ENCODE results near the gene HSD17B7.

DNA sequence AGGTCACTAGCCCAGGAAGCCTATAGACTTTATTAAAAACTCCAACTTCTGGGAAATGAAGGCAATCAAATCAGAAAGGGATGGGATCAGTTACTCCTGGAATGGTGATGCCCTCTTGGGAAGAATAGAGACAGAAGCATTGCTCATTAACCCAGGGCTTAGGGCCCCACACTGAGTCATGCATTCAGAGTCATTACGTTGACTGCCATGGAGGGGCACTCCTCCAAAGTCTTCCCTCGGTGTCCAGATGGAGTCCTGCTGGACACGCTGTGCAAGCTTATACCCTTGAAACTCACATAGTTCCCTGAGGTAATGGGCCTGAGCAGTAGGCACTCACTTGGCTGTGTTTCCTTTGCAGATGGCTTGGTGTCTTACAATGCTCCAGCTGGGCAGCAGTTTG is 35.2 kb upstream of the HSD17B7 start:
- TF ChIP-seq GATA3 (IDR thresholded peaks at IDR 0.05; ENCODE audit: low read depth, low read length), result no peak
- no peak for TF ChIP-seq GATA2 (IDR thresholded peaks at IDR 0.05; ENCODE audit: low read depth, low read length)
